Activated T-helper 1 cell treated with anti-CD3 and anti-CD28 coated beads, Interleukin-12 subunit alpha, Interleukin-12 subunit beta, Interleukin-2, Interleukin-4 antibody, amounts not matched to agents 30 ng/mL and 10 ng/mL and 1 ng/mL, durations not matched to agents 14 hours and 24 hours and 36 hours (primary cell): Measurements from ENCODE around the gene RFX7. TPM values are rescaled to one million over a fixed set of nuclear protein-coding genes. Genes with fewer than 3 reads are reported as not detected.

Source experiments
- DNase-seq: peaks from one replicate; pipeline ENCODE4 v3.0.0; 2021; ENCODE audit warnings: low spot score
- H3K27ac Mint-ChIP-seq: one replicate; pipeline ENCODE4 v1.8.0; 2021; ENCODE audit warnings: mild to moderate bottlenecking, mixed read lengths
- H3K27me3 Mint-ChIP-seq: one replicate; pipeline ENCODE4 v1.8.0; 2022; ENCODE audit warnings: mild to moderate bottlenecking, moderate library complexity, mixed read lengths; ENCODE audit not compliant: insufficient read depth
- H3K36me3 Mint-ChIP-seq: one replicate; pipeline ENCODE4 v1.8.0; 2021; ENCODE audit warnings: low read depth, mixed read lengths
- H3K4me1 Mint-ChIP-seq: one replicate; pipeline ENCODE4 v1.8.0; 2021; ENCODE audit warnings: low read depth, mixed read lengths
- H3K4me3 Mint-ChIP-seq: one replicate; pipeline ENCODE4 v1.8.0; 2021; ENCODE audit warnings: mild to moderate bottlenecking, moderate library complexity, mixed read lengths
- H3K9me3 Mint-ChIP-seq: one replicate; pipeline ENCODE4 v1.8.0; 2021; ENCODE audit warnings: mixed read lengths
- intact Hi-C: fragments of 100-400 bp; cut with micrococcal nuclease; formaldehyde crosslinking; loops from one replicate; pipeline ENCODE4 v1.15.1; 2024
- total RNA-seq: library from RNA; stranded (reverse); gene quantifications from 2 replicates; pipeline ENCODE4 v1.2.3, GENCODE V29; 2022

The RFX7 gene
- total RNA-seq, 1 donor from 2014 or later: 41.7 TPM

DNA sequence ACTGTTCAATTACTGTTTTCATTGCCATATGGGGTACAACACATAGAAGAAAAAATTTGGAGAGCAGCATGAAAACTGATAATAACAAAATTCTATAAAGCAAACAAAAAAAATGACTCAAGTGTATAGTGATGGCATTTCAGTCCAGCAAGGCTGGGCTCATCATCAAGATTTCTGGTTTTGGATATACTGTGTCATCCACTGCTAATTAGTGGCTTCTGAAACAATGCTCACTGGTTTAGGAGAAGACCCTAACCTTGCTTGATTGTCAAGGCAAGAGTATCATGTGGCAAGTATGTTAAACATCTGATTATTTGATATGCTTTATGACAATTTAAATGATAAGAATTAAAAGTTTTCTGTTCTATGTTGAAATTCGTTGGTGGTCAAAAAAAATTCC, 96.9 kb downstream of the RFX7 start:
- peaks cover 13% of the 10 kb centered on the region for H3K9me3 Mint-ChIP-seq
- peaks cover 34% of the 10 kb centered on the region for H3K36me3 Mint-ChIP-seq
- intact Hi-C loops: loop anchor here (5.0 kb wide), 1 partner anchor 51 kb away; no protein-coding TSS in a partner anchor
- no peak for DNase-seq
- H3K4me3 Mint-ChIP-seq: no peak overlapping the region
- peaks cover 15% of the 10 kb centered on the region for H3K4me1 Mint-ChIP-seq
- H3K27ac Mint-ChIP-seq: no peak overlapping the region
- H3K27me3 Mint-ChIP-seq: no peaks in the 10 kb centered on the region

DNA sequence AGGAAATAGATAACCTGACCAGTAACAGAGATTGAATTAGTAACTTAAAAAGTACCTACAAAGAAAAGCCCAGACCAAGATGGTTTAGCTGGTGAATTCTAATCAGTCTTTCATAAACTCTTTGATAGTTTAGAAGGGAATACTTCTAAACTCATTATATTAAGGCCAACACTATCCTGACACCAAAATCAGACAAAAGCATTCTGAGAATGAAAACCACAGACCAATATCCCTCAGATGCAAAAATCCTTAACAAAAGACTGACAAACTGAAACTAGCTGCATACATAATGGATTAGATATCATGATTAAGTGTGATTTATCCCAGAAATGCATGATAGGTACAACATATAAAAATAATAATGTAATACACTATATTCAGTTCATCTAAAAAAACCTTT, 115.6 kb downstream of the RFX7 start:
- H3K4me3 Mint-ChIP-seq: no peak overlapping the region
- peaks cover 51% of the 10 kb centered on the region for H3K9me3 Mint-ChIP-seq
- intact Hi-C loops: no loop called here
- H3K4me1 Mint-ChIP-seq: no peaks in the 10 kb centered on the region
- H3K36me3 Mint-ChIP-seq: peaks cover 51% of the 10 kb centered on the region
- no peak for DNase-seq
- H3K27me3 Mint-ChIP-seq: no peaks in the 10 kb centered on the region
- H3K27ac Mint-ChIP-seq: no peak overlapping the region

DNA sequence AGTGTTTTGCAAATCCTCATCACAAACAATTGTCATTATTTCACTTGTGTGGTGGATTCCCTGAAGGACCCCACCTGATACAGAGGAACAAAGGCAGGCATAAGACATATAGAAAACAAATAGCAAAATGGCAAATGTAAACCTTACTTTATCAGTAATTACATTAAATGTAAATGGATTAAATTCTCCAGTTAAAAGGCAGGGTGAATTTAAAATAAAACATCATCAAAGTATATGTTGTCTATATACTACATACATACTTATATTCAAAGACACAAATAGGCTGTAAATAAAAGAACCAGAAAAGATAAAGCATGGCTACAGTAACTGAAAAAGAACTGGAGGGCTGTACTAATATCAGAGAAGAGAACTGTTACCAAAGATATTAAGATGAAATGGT, 117.3 kb downstream of the RFX7 start:
- Mint-ChIP-seq H3K9me3 (peaks cover 66% of the 10 kb centered on the region), H3K27me3 (no peaks in the 10 kb centered on the region), H3K4me3 (no peak overlapping the region), H3K27ac (no peak overlapping the region), H3K36me3 (peaks cover 60% of the 10 kb centered on the region), H3K4me1 (no peaks in the 10 kb centered on the region)
- no peak for DNase-seq
- intact Hi-C loops: no loop called here

DNA sequence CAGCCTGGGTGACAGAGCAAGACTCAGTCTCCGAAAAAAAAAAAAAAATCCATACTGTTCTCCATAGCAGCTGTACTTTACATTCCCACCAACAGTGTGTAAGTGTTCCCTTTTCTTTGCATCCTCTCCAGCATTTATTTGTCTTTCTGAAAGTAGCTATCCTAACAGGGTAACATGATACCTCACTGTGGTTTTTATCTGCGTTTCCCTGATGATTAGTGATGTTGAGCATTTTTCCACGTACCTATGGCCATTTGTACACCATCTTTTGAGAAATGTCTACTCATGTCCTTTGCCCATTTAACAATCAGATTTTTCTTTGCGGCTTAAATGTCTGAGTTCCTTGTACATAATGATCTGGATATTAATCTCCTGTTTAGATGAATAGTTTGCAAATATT, 119.3 kb downstream of the RFX7 start:
- H3K27me3 Mint-ChIP-seq: no peaks in the 10 kb centered on the region
- intact Hi-C loops: no loop called here
- no peak overlapping the region for H3K4me3 Mint-ChIP-seq
- H3K4me1 Mint-ChIP-seq: no peaks in the 10 kb centered on the region
- no peak overlapping the region for H3K27ac Mint-ChIP-seq
- H3K9me3 Mint-ChIP-seq: peaks cover 67% of the 10 kb centered on the region
- DNase-seq: no peak
- peaks cover 56% of the 10 kb centered on the region for H3K36me3 Mint-ChIP-seq

DNA sequence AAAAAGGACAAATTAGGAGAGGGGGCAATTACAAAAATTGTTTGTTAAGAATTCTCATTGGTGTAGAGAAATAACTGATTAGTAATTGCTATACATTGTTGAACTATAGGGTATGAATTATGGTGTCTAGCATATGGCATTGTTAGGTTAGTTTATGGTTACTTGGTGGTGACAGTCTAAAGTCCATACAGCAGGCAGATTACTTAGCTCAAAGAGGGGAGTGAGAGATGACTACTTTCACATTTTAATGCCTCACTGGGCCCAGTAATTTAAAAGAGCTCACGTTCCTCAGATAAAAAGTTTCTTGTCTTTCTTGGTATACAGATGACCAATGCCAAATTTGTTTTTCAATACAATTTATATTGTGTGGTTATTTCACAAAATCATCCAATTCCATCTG, 137.8 kb downstream of the RFX7 start:
- Mint-ChIP-seq H3K4me1 (no peaks in the 10 kb centered on the region), H3K27ac (no peak overlapping the region), H3K9me3 (no peaks in the 10 kb centered on the region), H3K27me3 (no peaks in the 10 kb centered on the region), H3K4me3 (no peak overlapping the region), H3K36me3 (peaks cover 8% of the 10 kb centered on the region)
- intact Hi-C loops: loop anchor here (10.0 kb wide), 1 partner anchor 49 kb away; no protein-coding TSS in a partner anchor
- DNase-seq: no peak

DNA sequence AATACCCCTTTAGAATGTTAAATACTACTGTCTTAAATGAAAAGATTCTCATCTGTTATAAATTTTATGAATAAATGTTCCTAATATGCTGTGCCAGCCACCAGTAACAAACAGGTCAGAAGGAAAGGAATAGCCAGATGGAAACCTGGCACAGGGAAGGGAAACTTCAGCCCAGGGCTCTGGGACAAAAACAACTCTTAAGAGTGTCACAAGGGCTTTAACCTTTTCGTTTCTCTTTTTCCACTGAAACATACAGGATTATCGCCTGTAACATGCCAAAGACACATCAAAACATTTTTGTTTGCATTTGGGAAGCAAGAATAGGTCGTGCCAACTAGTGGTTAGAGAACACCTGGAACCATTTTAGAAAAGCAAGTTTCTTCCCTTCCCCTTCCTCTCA, 141.2 kb downstream of the RFX7 start:
- H3K4me3 Mint-ChIP-seq: no peak overlapping the region
- no peak overlapping the region for H3K27ac Mint-ChIP-seq
- no peaks in the 10 kb centered on the region for H3K4me1 Mint-ChIP-seq
- peaks cover 11% of the 10 kb centered on the region for H3K36me3 Mint-ChIP-seq
- intact Hi-C loops: loop anchor here (10.0 kb wide), 1 partner anchor 52 kb away; no protein-coding TSS in a partner anchor
- no peak for DNase-seq
- H3K27me3 Mint-ChIP-seq: no peaks in the 10 kb centered on the region
- no peaks in the 10 kb centered on the region for H3K9me3 Mint-ChIP-seq

DNA sequence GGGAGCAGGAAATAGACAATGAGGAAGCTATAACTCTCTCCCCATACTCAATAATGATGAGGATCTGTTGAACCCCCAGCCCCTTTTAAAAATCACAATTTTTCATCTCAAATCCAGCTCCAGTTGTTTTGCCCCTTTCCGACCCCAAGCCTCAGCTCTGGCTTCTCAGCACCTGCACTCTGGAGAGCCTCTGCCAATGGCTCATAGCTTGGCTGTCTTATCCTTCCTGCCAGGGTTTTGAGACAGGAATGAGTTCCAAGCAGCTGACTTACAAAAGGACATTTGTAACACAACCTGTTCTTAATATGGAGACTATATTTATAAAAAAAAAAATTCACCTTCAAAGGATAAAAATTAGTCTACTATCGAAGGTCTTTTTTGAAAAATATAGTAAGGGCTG, 144.4 kb downstream of the RFX7 start:
- no peak for DNase-seq
- intact Hi-C loops: no loop called here
- Mint-ChIP-seq H3K4me3 (no peak overlapping the region), H3K9me3 (no peaks in the 10 kb centered on the region), H3K36me3 (peaks cover 31% of the 10 kb centered on the region), H3K4me1 (no peaks in the 10 kb centered on the region), H3K27me3 (no peaks in the 10 kb centered on the region), H3K27ac (no peak overlapping the region)

DNA sequence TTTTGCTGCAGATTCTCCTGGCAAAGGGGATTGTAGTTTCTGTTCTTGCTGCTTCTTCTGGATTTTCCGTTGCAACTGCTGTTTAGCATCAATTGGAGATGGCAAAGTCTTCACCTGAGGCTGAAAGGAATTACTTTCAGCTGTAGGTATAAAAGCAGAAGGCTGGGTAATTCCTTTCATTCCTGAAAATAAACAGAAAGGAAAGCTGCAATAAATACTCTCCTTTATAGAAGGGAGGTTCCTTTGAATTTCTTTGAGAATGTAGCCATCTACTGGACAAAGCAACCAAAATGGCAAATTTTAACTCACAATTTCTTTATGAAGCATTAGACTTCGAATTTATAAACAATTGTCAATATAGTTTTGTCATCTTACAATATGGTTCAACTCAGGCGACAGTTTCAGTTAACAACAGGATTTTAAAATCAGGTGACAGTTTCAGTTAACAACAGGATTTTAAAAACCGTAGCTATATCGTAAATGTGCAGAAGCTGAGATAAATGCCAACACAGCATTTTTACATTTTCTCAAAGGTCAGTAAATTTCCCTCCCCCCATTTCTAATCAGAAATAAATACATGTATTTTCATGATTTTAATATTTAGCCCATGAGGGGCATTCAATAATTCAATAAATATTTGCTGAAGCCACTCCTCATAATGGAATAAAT, 145.3 kb downstream of the RFX7 start:
- Mint-ChIP-seq H3K4me1 (no peaks in the 10 kb centered on the region), H3K36me3 (peaks cover 39% of the 10 kb centered on the region), H3K9me3 (no peaks in the 10 kb centered on the region), H3K4me3 (no peak overlapping the region), H3K27me3 (no peaks in the 10 kb centered on the region), H3K27ac (no peak overlapping the region)
- no peak for DNase-seq
- intact Hi-C loops: no loop called here

DNA sequence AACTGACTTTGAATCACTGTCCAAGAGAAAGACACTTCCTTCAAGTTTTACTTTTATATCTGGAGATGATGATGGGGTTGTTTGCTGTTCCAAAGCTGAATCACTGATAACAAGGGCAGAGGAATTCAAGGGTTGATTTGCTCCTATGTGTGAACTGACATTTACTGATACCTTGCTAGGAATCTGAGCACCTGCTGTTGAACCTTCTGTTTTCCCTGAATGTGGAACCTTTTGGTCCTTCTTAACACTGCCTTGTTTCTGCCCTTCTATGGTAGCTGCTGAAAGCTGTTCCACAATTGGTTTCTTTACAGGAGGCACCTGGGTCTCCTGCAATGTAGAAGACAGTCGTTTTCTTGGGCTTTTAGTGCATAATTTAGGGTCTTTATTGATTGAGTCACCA, 148.3 kb downstream of the RFX7 start:
- no peaks in the 10 kb centered on the region for H3K9me3 Mint-ChIP-seq
- H3K27me3 Mint-ChIP-seq: no peaks in the 10 kb centered on the region
- H3K4me1 Mint-ChIP-seq: no peaks in the 10 kb centered on the region
- peaks cover 43% of the 10 kb centered on the region for H3K36me3 Mint-ChIP-seq
- DNase-seq: no peak
- H3K27ac Mint-ChIP-seq: no peak overlapping the region
- intact Hi-C loops: no loop called here
- no peak overlapping the region for H3K4me3 Mint-ChIP-seq

DNA sequence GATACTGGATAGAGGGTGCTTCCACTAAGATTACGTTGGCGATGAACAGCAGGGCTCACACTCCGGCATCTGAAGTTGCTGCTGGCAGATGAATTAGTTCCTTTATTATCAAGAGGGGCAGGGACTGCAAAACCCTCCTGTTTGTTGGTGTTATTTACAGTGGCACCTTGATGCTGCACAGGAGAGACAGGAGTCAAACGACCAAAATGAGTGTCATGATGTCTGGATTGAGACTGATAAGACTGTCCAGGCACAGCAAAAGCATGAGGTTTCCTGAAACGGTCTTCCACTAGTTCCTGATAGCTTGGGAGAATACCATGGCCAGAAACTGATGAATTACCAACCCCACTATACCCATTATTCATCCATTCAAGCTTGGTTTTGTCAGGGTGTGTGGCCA, 149.5 kb downstream of the RFX7 start:
- H3K27ac Mint-ChIP-seq: no peak overlapping the region

DNA sequence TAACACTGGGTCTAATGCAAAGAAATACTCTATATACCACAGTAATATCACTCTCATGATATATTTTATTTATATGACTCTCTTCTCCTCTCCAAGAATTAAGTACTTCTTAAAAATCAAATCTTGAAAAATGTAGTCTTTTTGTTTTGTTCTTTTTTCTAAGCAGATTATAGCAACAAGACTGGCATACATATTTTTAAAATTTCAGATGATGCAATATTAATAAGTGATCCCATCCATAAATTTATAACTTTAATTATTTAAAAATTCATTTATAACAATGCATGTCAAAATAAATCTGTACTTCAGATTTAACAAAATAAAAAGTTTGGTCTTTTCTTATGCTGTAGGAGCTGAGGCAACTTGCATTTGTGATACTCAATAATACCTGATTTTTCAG, 155.3 kb downstream of the RFX7 start:
- Mint-ChIP-seq H3K36me3 (peaks cover 11% of the 10 kb centered on the region), H3K4me1 (peaks cover 9% of the 10 kb centered on the region), H3K27ac (no peak overlapping the region), H3K9me3 (peaks cover 5% of the 10 kb centered on the region), H3K4me3 (no peak overlapping the region), H3K27me3 (no peaks in the 10 kb centered on the region)
- intact Hi-C loops: no loop called here
- no peak for DNase-seq

More for the DNA sequence above, 149.5 kb downstream of the RFX7 start:
- Mint-ChIP-seq H3K9me3 (peaks cover 3% of the 10 kb centered on the region), H3K36me3 (peaks cover 43% of the 10 kb centered on the region), H3K4me3 (no peak overlapping the region), H3K27me3 (no peaks in the 10 kb centered on the region), H3K4me1 (peaks cover 8% of the 10 kb centered on the region)
- no peak for DNase-seq
- intact Hi-C loops: no loop called here

DNA sequence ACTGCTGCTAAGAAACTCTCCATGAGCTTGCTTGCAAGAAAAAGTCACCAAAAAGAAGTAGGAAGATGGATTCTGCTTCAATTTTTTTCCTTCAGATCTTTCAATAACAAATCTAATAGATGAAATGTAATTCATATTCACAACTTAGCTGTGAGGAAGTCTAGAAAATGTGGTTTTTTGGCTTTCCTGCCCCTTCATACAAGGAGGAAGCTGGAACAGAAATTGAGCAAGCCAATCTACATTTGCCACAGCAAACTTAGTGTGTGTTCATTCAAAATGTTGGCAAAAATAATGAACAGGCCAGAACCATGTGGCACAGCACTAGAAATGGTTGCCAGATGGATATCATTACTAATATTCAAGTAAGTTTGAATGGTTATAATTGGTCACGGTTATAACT, 157.1 kb downstream of the RFX7 start:
- Mint-ChIP-seq H3K36me3 (peaks cover 4% of the 10 kb centered on the region), H3K4me1 (peaks cover 13% of the 10 kb centered on the region), H3K27ac (no peak overlapping the region), H3K27me3 (peaks cover 2% of the 10 kb centered on the region), H3K4me3 (no peak overlapping the region), H3K9me3 (peaks cover 5% of the 10 kb centered on the region)
- DNase-seq: no peak
- intact Hi-C loops: loop anchor here (2.0 kb wide), 1 partner anchor 78 kb away; no protein-coding TSS in a partner anchor

DNA sequence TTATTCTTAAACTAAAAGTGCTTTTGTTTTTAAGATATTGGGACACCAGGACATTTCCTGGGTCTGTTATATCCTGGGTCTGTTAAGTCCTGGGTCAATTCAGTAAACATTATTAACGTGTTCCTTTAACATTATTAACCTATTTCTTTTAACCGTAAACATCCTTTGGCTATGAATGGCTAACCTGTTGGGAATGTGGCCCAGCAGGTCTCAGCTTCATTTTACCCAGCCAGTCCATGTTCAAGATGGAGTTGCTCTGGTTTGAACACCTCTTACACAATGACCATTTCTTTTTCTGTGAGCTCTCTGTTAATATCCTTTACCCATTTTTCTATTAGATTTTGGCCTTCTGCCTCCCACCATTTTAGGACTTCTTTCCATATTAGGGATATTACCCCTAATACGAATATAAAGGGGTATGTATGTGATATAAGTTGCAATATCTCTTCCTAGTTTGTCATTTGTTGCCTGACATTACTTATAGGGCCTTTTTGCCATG, 161.4 kb downstream of the RFX7 start:
- Mint-ChIP-seq H3K4me3 (no peak overlapping the region), H3K36me3 (no peaks in the 10 kb centered on the region), H3K4me1 (peaks cover 5% of the 10 kb centered on the region), H3K9me3 (no peaks in the 10 kb centered on the region), H3K27me3 (peaks cover 4% of the 10 kb centered on the region), H3K27ac (no peak overlapping the region)
- intact Hi-C loops: no loop called here
- DNase-seq: no peak

DNA sequence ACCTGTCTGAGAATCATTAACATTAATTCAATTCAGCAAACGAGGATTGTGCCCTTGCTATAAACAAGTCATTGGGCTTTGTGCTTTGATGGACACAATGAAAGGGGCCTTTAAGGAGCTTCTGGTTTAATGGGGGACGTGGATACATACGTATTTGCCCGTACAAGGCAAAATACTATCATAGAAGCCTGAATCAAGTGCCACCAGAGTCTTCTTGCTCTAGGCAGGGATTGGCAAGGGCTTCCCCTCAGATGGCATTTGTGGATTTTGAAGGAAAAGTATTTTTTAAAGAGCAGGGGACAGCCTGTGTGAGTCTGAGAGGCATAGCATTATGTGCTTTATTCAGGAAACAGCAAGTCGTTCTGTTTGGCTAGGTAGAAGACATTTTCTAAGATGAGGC, 166.6 kb downstream of the RFX7 start:
- peaks cover 9% of the 10 kb centered on the region for H3K27me3 Mint-ChIP-seq
- H3K9me3 Mint-ChIP-seq: no peaks in the 10 kb centered on the region
- DNase-seq: no peak
- H3K4me1 Mint-ChIP-seq: peaks cover 5% of the 10 kb centered on the region
- no peaks in the 10 kb centered on the region for H3K36me3 Mint-ChIP-seq
- intact Hi-C loops: no loop called here
- H3K27ac Mint-ChIP-seq: no peak overlapping the region
- no peak overlapping the region for H3K4me3 Mint-ChIP-seq
